CD4-positive, alpha-beta T cell treated with Interleukin-2 at 100 ng/mL for 4 hours (primary cell): ENCODE results near the gene TRIM24.

ENCODE experiments used
- DNase-seq: peaks from one replicate; pipeline ENCODE4 v3.0.0-alpha.2; 2020; ENCODE audit warnings: low spot score

The TRIM24 gene

DNA sequence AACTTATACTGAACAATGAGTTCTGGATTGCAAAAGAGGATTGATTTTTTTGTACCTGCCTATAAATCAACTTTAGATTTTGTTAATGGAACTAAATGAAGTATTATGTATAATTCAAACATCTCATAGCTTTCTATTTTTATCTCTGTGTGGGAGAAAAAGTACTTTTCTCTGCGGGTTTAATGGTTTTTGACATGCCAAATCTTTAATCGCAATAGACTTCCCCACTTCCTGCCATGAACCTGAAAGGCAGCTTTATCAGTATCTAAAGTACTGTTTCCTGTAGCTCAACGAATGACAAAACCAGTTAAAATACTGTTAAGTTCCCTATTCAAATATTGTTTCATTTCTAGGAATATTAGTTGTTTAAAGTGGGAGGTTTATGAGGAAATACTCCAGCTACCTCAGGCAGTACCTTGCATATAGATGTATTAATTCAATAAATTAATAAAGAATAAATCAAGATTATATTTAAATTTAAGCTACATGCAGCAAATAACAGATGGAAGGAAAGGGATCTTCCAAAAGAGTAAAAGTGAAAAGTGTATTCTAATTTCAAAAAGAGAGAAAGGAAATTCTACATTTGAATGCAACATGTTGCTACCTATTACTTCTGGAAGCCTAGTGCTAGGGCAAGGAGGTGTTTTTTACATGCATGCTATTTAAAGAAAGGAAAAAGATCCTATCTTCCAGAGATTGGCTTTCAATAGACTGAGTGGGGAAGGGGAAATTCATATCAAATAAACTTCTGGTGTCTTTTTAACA is 165.2 kb downstream of the TRIM24 start:
- peak; percentile 24 for DNase-seq

GRCh38 chr7:138625849-138626230 is 165.8 kb downstream of the TRIM24 start:
- no peak for DNase-seq

DNA sequence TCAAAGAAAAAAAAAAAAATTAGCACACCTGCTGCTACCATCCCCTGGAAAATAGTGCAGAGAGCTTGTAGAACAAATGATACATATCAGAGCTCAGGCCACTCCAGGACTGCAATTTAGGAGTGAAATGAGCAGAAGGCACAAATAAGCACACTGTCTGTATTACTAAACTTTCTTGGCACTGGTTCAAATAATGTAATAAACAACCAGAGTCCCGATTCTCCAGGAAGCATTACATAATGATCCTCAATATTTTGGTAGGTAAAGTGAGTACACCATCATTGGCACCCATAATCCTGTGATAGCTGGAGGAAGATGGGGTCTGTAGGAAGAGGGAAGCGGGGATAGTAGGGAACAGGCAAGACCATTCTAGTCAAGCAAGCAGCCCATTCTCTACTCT is 166.8 kb downstream of the TRIM24 start:
- no peak for DNase-seq

DNA sequence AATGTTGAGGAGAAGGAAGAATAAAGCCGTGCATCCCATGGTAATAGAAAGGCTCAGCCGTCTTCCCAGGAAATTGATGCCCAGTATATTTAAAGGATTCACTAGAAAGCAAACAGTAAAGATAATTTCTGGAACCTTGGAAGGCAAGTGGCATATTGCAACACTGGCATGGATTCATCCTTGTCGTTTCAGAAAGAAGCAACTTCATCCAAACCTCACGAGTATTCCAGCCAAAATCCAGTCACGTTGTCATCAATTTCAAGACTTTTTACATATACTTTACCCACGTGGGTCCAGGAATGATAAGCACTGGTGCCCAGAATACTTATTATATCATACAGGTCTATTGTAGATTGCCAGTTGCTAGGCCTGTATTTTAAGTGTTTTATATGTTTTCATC is 167.3 kb downstream of the TRIM24 start:
- DNase-seq, result no peak

- DNase-seq, result no peak
Observed at GRCh38 chr7:138630059-138630610, 170.1 kb downstream of the TRIM24 start.

DNA sequence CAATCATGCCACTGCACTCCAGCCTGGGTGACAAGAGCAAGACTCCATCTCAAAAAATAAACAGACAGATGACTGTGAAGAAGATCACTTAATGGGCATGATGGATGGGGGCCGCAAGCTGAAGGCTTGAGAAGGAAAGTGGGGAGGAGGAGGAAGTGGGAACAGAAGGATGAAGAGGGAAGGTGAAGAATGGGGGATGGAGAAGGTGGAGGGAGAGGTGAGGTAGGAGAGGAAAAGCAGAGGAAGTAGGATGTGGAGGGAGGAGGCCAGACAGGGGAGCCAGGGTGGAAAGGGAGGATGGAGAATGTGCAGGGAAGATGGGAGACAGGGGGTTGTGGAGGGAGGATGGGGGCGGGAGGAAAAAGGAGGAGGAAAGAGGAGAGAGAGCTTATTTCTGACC is 172.3 kb downstream of the TRIM24 start:
- no peak for DNase-seq

- no peak for DNase-seq
Observed at GRCh38 chr7:138632826-138633602, 173.0 kb downstream of the TRIM24 start.
